HL-60 (cell line): ENCODE measurements around the gene USP31.

Experiments used
- DNase-seq, 2 experiments: peaks; one replicate each; pipeline ENCODE4 v3.0.0-alpha.2; 2010 to 2020; ENCODE audit warnings: low read depth in 1 of 2, low spot score in 1 of 2
- H3K27ac ChIP-seq: fragments of 250-450 bp; sonication (Bioruptor Pico); replicated peaks from 2 replicates; pipeline ENCODE4 v1.5.1; 2020; ENCODE audit warnings: mild to moderate bottlenecking, moderate library complexity
- H3K27me3 ChIP-seq: fragments of 250-450 bp; sonication (Bioruptor Pico); 2 replicates; pipeline ENCODE4 v1.5.1; 2021; ENCODE audit warnings: mild to moderate bottlenecking, moderate library complexity; ENCODE audit not compliant: insufficient read depth, poor library complexity, severe bottlenecking
- H3K4me3 ChIP-seq: replicated peaks from 2 replicates; pipeline ENCODE4 v1.5.1; 2011; ENCODE audit warnings: mild to moderate bottlenecking, control low read depth, low read length; ENCODE audit not compliant: insufficient read depth
- CTCF ChIP-seq: IDR thresholded peaks from one replicate; pipeline ENCODE4 v1.5.1; 2011; ENCODE audit warnings: low read length, control low read depth, inconsistent platforms; ENCODE audit not compliant: insufficient read depth
- GABPA ChIP-seq: IDR thresholded peaks from 2 replicates; pipeline ENCODE4 v1.6.1; 2012; ENCODE audit warnings: low read depth
- POLR2AphosphoS5 ChIP-seq: IDR thresholded peaks from 2 replicates; pipeline ENCODE4 v1.6.1; 2012; ENCODE audit warnings: low read depth
- REST ChIP-seq: IDR thresholded peaks from 2 replicates; pipeline ENCODE4 v1.6.1; 2012; ENCODE audit warnings: low read depth; ENCODE audit not compliant: insufficient replicate concordance
- SPI1 ChIP-seq: IDR thresholded peaks from 2 replicates; pipeline ENCODE4 v1.6.1; 2012; ENCODE audit warnings: low read depth, mild to moderate bottlenecking, borderline replicate concordance

The USP31 gene

GRCh38 chr16:23092072-23092800 is 57.0 kb downstream of the USP31 start:
- Histone ChIP-seq H3K4me3 (no peak overlapping the region), H3K27me3 (no peaks in the 10 kb centered on the region)
- no peak for DNase-seq

GRCh38 chr16:23089111-23089510 is 60.1 kb downstream of the USP31 start:
- Histone ChIP-seq H3K27me3 (no peaks in the 10 kb centered on the region), H3K4me3 (no peak overlapping the region), H3K27ac (no peak overlapping the region)
- no peak for DNase-seq
- TF ChIP-seq SPI1 (no peak), REST (no peak), POLR2AphosphoS5 (no peak), GABPA (no peak), CTCF (no peak)

More at GRCh38 chr16:23092072-23092800, 57.0 kb downstream of the USP31 start:
- TF ChIP-seq REST (no peak), GABPA (no peak), SPI1 (no peak), POLR2AphosphoS5 (no peak), CTCF (no peak)
- no peak overlapping the region for H3K27ac ChIP-seq

GRCh38 chr16:23088018-23088417 is 61.2 kb downstream of the USP31 start:
- Histone ChIP-seq H3K27ac (no peak overlapping the region), H3K4me3 (no peak overlapping the region), H3K27me3 (no peaks in the 10 kb centered on the region)
- no peak for TF ChIP-seq SPI1
- no peak for TF ChIP-seq GABPA
- no peak for TF ChIP-seq CTCF
- TF ChIP-seq POLR2AphosphoS5: no peak
- TF ChIP-seq REST: no peak
- no peak for DNase-seq
